Common myeloid progenitor, CD34-positive (primary cell): ENCODE data around the gene SWT1.
"Not testable (repeated sequence)": the region's sequence is repeated elsewhere in the genome, so short reads cannot be mapped to it uniquely, and the experiment has no call there.

Experiments used
- CTCF ChIA-PET: fragments of 350-600 bp; sonication (Branson Sonifier 250); formaldehyde crosslinking; loops from one replicate; lab custom pipeline; 2021; ENCODE audit warnings: antibody characterized with exemption; lab: Charles Lee
- POLR2A ChIA-PET: fragments of 350-600 bp; sonication (Branson Sonifier 250); formaldehyde crosslinking; loops from one replicate; lab custom pipeline; 2021; ENCODE audit warnings: antibody characterized with exemption; lab: Charles Lee
- DNase-seq, 3 donors: peaks; one replicate each; pipeline versions ENCODE4 v3.0.0 to v3.0.0-alpha.2; 2013
- H3K27ac ChIP-seq, 2 experiments: 1 replicate in 1 of 2; 2 replicates in 1 of 2; pipeline ENCODE4 v1.7.0; 2013; ENCODE audit warnings: inconsistent platforms in 2 of 2, low read length in 2 of 2, mild to moderate bottlenecking in 2 of 2, low read depth in 1 of 2, moderate library complexity in 1 of 2; ENCODE audit not compliant: severe bottlenecking in 2 of 2, insufficient read depth in 1 of 2, poor library complexity in 1 of 2
- H3K27me3 ChIP-seq, 5 experiments: replicated peaks in 2 of 5; 1 replicate in 3 of 5; 2 replicates in 2 of 5; pipeline versions ENCODE4 v1.6.1 to v1.7.0; 2013; ENCODE audit warnings: low read length in 4 of 5, mild to moderate bottlenecking in 2 of 5, moderate library complexity in 2 of 5, inconsistent platforms in 1 of 5; ENCODE audit not compliant: insufficient read depth in 5 of 5, control insufficient read depth in 4 of 5
- H3K36me3 ChIP-seq, 4 experiments: 1 replicate in 2 of 4; 2 replicates in 2 of 4; pipeline versions ENCODE4 v1.6.1 to v1.7.0; 2013; ENCODE audit warnings: low read length in 3 of 4, control low read depth in 1 of 4, mild to moderate bottlenecking in 1 of 4; ENCODE audit not compliant: control insufficient read depth in 4 of 4, insufficient read depth in 4 of 4
- H3K4me1 ChIP-seq, 4 experiments: 1 replicate in 3 of 4; 2 replicates in 1 of 4; pipeline versions ENCODE4 v1.6.1 to v1.7.1; 2013; ENCODE audit warnings: low read length in 3 of 4, mild to moderate bottlenecking in 3 of 4, control low read depth in 1 of 4, inconsistent platforms in 1 of 4, moderate library complexity in 1 of 4; ENCODE audit not compliant: control insufficient read depth in 4 of 4, insufficient read depth in 4 of 4; ENCODE audit errors: control extremely low read depth in 1 of 4
- H3K4me3 ChIP-seq, 7 experiments: 1 replicate in 4 of 7; 2 replicates in 3 of 7; pipeline versions ENCODE4 v1.5.1 to v1.7.0; 2013; ENCODE audit warnings: mild to moderate bottlenecking in 7 of 7, low read length in 6 of 7, moderate library complexity in 6 of 7, inconsistent platforms in 2 of 7, low read depth in 2 of 7, control low read depth in 1 of 7; ENCODE audit not compliant: insufficient read depth in 4 of 7, control insufficient read depth in 1 of 7; ENCODE audit errors: extremely low read depth in 1 of 7
- H3K9me3 ChIP-seq, 5 experiments: 1 replicate in 4 of 5; 2 replicates in 1 of 5; pipeline versions ENCODE4 v1.6.1 to v1.7.1; 2013; ENCODE audit warnings: low read length in 4 of 5, mild to moderate bottlenecking in 2 of 5, inconsistent platforms in 1 of 5, low read depth in 1 of 5, moderate library complexity in 1 of 5; ENCODE audit not compliant: control insufficient read depth in 4 of 5, insufficient read depth in 2 of 5; ENCODE audit errors: control extremely low read depth in 1 of 5
- WGBS: methylation state at CpG from one replicate; pipeline ENCODE4 v1.1.5; 2013; ENCODE audit not compliant: insufficient coverage; 5-methylcytosine and 5-hydroxymethylcytosine counted together

SWT1 gene

GRCh38 chr1:185252404-185252803 is 95.4 kb downstream of the SWT1 start:
- H3K9me3 ChIP-seq, POLR2A ChIA-PET, H3K27me3 ChIP-seq, CTCF ChIA-PET, H3K36me3 ChIP-seq, DNase-seq, H3K27ac ChIP-seq, H3K4me1 ChIP-seq, H3K4me3 ChIP-seq: not testable (repeated sequence)
- no CpG with 5 or more reads among the region's 1 CpG for WGBS

DNA sequence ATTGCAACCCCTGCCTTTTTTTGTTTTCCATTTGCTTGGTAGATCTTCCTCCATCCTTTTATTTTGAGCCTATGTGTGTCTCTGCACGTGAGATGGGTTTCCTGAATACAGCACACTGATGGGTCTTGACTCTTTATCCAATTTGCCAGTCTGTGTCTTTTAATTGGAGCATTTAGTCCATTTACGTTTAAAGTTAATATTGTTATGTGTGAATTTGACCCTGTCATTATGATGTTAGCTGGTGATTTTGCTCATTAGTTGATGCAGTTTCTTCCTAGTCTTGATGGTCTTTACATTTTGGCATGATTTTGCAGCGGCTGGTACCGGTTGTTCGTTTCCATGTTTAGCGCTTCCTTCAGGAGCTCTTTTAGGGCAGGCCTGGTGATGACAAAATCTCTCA is 98.6 kb downstream of the SWT1 start:
- DNase-seq, H3K27me3 ChIP-seq, H3K4me1 ChIP-seq, H3K36me3 ChIP-seq, H3K4me3 ChIP-seq, H3K27ac ChIP-seq, POLR2A ChIA-PET, H3K9me3 ChIP-seq, CTCF ChIA-PET: not testable (repeated sequence)
- no CpG with 5 or more reads among the region's 6 CpGs for WGBS

GRCh38 chr1:185257116-185257949 is 100.4 kb downstream of the SWT1 start:
- H3K27ac ChIP-seq, H3K27me3 ChIP-seq, H3K9me3 ChIP-seq, H3K4me1 ChIP-seq, CTCF ChIA-PET, H3K4me3 ChIP-seq, DNase-seq, POLR2A ChIA-PET, H3K36me3 ChIP-seq: not testable (repeated sequence)
- WGBS, result no CpG with 5 or more reads among the region's 32 CpGs

DNA sequence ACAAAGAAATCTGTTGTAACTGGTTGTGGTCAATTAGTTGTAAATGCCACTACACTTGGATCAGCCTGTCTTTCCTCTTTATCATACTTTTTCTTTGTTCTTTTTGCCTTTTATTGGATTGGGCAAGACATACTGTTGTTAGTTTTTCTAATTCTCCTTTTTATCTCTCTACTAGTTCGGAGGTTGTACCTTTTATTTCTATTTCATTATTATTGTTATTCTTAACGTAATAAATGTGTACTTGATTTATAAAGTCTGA is 100.9 kb downstream of the SWT1 start:
- H3K9me3 ChIP-seq, result no peaks in the 10 kb centered on the region
- POLR2A ChIA-PET, result no interaction called here
- H3K4me3 ChIP-seq, result no peak overlapping the region
- no peaks in the 10 kb centered on the region for H3K27me3 ChIP-seq
- CTCF ChIA-PET, result no interaction called here
- no peaks in the 10 kb centered on the region for H3K4me1 ChIP-seq
- no peak overlapping the region for H3K27ac ChIP-seq
- DNase-seq, result no peak
- WGBS, result no CpG with 5 or more reads among the region's 2 CpGs
- peaks cover 0 to 2% (median 0%) of the 10 kb centered on the region in 4 experiments for H3K36me3 ChIP-seq

DNA sequence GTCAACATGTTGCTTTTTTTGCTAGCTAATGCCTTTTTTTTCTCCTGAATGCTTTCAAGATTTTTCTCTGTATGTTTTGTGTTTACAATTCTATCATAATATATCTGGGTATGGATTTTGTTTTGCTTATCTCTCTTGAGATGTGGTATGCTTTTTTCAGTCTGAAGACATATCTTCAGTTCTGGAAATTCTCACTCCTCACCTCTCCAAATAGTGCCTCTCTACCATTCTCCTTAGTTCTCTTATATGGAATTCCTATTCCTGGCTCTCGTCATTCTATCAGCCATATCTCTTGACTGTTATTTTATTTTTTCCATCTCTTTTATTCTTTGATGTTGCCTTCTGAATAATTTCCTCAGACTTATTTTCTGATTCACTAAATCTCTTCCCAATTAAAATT is 101.7 kb downstream of the SWT1 start:
- CTCF ChIA-PET, result no interaction called here
- Histone ChIP-seq H3K27me3 (no peaks in the 10 kb centered on the region), H3K4me3 (no peak overlapping the region), H3K4me1 (no peaks in the 10 kb centered on the region), H3K36me3 (peaks cover 0 to 2% (median 0%) of the 10 kb centered on the region in 4 experiments), H3K27ac (no peak overlapping the region), H3K9me3 (no peaks in the 10 kb centered on the region)
- DNase-seq, result no peak
- POLR2A ChIA-PET, result no interaction called here
- WGBS, result 100% methylated on average over 1 of the region's 1 CpG

GRCh38 chr1:185260611-185261010 is 103.6 kb downstream of the SWT1 start:
- Histone ChIP-seq H3K4me3 (no peak overlapping the region), H3K27me3 (no peaks in the 10 kb centered on the region), H3K27ac (no peak overlapping the region), H3K9me3 (peaks cover 0 to 2% (median 0%) of the 10 kb centered on the region in 5 experiments), H3K4me1 (no peaks in the 10 kb centered on the region), H3K36me3 (peaks cover 0 to 2% (median 0%) of the 10 kb centered on the region in 4 experiments)
- ChIA-PET CTCF (no interaction called here), POLR2A (no interaction called here)
- no peak for DNase-seq
- no CpG with 5 or more reads among the region's 1 CpG for WGBS

GRCh38 chr1:185262151-185262550 is 105.2 kb downstream of the SWT1 start:
- Histone ChIP-seq H3K9me3 (peaks cover 0 to 2% (median 0%) of the 10 kb centered on the region in 5 experiments), H3K4me1 (no peaks in the 10 kb centered on the region), H3K4me3 (no peak overlapping the region), H3K36me3 (peaks cover 0 to 2% (median 0%) of the 10 kb centered on the region in 4 experiments), H3K27ac (no peak overlapping the region), H3K27me3 (no peaks in the 10 kb centered on the region)
- CTCF ChIA-PET, result no interaction called here
- 100% methylated on average over 1 of the region's 1 CpG for WGBS
- POLR2A ChIA-PET, result no interaction called here
- DNase-seq, result no peak
